Stimulated activated CD8-positive, alpha-beta memory T cell treated with anti-CD3 and anti-CD28 coated beads, Interleukin-15, amount 100 ng/mL, for 4 hours (primary cell): ENCODE results near the gene OTC.

Experiments
- DNase-seq, 2 donors: peaks; one replicate each; pipeline ENCODE4 v3.0.0-alpha.2; 2020; ENCODE audit warnings: low read depth in 2 of 2

OTC gene

GRCh38 chrX:38468563-38469157, 116.3 kb downstream of the OTC start:
- DNase-seq: no peak
